BJ (cell line): Measurements from ENCODE around the gene DIP2C. TPM values are rescaled to one million over a fixed set of nuclear protein-coding genes. Genes with fewer than 3 reads are reported as not detected.
"Not testable (repeated sequence)": the region's sequence is repeated elsewhere in the genome, so short reads cannot be mapped to it uniquely, and the experiment has no call there.

Source experiments
- CTCF ChIA-PET: fragments of 350-600 bp; formaldehyde crosslinking; extraction: SDS; loops from one replicate; lab custom pipeline; 2021; ENCODE audit warnings: antibody characterized with exemption, inconsistent platforms; lab: Yijun Ruan, JAX
- POLR2A ChIA-PET: fragments of 300-600 bp; sonication (Branson Sonifier 250); formaldehyde crosslinking; extraction: SDS; loops from one replicate; lab custom pipeline; 2021; ENCODE audit warnings: antibody characterized with exemption; lab: Charles Lee
- DNase-seq: peaks from one replicate; pipeline ENCODE4 v3.0.0-alpha.2; 2011; ENCODE audit warnings: low read depth
- H3K27me3 ChIP-seq: 2 replicates; pipeline ENCODE4 v1.6.0; 2011; ENCODE audit warnings: low read length; ENCODE audit not compliant: control insufficient read depth, insufficient read depth
- H3K36me3 ChIP-seq: 2 replicates; pipeline ENCODE4 v1.5.1; 2011; ENCODE audit warnings: low read length; ENCODE audit not compliant: control insufficient read depth, insufficient read depth
- H3K4me3 ChIP-seq: 2 replicates; pipeline ENCODE4 v1.5.1; 2011; ENCODE audit warnings: low read depth, mild to moderate bottlenecking, control low read depth, low read length
- polyA plus RNA-seq: library from polyadenylated mRNA; depleted of rRNA; stranded (reverse); fragments of >200 nt; gene quantifications from 2 replicates; pipeline ENCODE4 v1.2.3, GENCODE V29; 2011
- TF ChIP-seq, protein P1 (sequence below): IDR thresholded peaks from 2 replicates; pipeline ENCODE4 v1.5.1; 2011; ENCODE audit warnings: low read depth, mild to moderate bottlenecking, control low read depth, inconsistent platforms, low read length, moderate library complexity; ENCODE audit not compliant: insufficient read depth

DIP2C gene
- polyA plus RNA-seq, 1 experiment, result 9.3 TPM

DNA sequence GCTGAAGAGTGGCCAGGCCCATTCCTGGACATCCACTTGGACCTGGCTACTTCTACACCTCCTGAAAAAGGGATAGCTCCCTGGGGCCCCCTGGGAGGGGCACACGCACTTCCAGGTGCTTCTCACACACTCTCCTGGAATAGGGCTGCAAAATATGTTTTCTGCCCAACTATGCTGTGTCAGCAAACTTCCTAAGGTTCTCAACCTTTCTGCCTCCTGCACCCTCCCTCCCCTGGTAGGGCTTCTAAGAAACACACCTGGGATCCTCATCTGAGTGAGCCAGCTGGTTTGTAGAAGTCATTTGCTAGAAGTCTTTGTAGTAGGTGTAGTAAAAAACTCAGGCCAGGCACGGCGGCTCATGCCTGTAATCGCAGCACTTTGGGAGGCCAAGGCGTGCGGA lies 417.7 kb downstream of the DIP2C start:
- POLR2A ChIA-PET, result no interaction called here
- CTCF ChIA-PET, result interaction anchor here (1.2 kb wide), 1 partner anchor 36 kb away, joined by 3 read pairs; no protein-coding TSS in a partner anchor
- Histone ChIP-seq H3K27me3 (no peaks in the 10 kb centered on the region), H3K4me3 (no peak overlapping the region), H3K36me3 (peaks cover 2% of the 10 kb centered on the region)
- TF ChIP-seq, protein P1, sequence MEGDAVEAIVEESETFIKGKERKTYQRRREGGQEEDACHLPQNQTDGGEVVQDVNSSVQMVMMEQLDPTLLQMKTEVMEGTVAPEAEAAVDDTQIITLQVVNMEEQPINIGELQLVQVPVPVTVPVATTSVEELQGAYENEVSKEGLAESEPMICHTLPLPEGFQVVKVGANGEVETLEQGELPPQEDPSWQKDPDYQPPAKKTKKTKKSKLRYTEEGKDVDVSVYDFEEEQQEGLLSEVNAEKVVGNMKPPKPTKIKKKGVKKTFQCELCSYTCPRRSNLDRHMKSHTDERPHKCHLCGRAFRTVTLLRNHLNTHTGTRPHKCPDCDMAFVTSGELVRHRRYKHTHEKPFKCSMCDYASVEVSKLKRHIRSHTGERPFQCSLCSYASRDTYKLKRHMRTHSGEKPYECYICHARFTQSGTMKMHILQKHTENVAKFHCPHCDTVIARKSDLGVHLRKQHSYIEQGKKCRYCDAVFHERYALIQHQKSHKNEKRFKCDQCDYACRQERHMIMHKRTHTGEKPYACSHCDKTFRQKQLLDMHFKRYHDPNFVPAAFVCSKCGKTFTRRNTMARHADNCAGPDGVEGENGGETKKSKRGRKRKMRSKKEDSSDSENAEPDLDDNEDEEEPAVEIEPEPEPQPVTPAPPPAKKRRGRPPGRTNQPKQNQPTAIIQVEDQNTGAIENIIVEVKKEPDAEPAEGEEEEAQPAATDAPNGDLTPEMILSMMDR, result no peak
- DNase-seq, result no peak

DNA sequence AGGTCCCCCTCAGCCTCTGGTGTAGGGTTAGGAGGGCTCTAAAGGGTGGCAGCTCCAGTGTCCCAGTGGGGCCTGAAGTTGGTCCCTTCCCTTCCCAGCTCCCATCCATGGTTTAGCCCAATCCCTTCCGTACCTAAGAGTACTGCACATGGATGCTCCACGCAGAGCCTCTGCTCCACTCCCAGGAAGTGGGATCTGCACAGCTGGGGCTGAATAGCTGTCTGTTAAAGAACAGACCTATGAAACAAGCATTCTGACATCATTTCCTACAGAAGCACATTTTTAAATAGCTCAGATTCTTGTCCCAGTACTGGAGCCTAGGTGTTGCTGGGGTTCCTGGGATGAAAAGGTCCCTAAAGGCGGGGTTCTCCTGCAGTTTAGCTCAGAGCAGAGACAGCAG lies 418.3 kb downstream of the DIP2C start:
- CTCF ChIA-PET, result interaction anchor here (0.6 to 0.9 kb wide), 2 partner anchors 21 to 42 kb away, joined by 3 to 4 read pairs; no protein-coding TSS in a partner anchor
- no peak overlapping the region for H3K4me3 ChIP-seq
- H3K27me3 ChIP-seq, result no peaks in the 10 kb centered on the region
- POLR2A ChIA-PET, result no interaction called here
- H3K36me3 ChIP-seq, result peaks cover 2% of the 10 kb centered on the region
- TF ChIP-seq, protein P1, result no peak
- DNase-seq, result no peak

DNA sequence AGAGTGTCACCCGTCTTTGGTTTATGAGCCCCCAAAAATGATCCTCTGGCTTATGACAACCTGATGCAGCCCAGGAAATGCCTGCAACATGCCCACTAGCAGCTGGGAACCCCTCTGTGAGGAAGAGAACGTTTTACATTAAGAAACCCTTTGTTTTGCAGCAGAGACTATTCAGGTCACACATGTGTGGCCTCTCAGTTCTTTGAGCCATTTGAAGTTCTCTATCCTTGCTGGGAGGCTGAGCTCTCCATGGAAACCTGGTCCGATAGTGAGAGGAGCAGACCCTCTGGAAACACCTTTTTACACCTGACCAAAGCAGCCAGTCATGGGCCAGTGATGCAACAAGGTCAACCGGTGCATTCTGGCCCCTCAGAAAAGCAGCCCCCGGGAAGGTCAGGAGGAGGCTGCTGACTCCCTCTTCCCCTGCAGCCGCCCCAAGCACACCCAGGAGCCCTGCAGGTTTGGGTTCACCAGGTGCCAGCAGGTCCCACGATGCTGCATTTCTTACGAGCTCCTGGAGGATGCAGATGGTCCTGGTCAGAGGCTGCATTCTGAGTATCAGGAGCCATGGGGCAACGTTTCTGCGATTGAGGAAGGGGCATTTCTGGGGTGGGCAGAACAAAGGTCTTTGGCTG lies 419.9 kb downstream of the DIP2C start:
- TF ChIP-seq, protein P1, result no peak
- no peak for DNase-seq
- Histone ChIP-seq H3K27me3 (no peaks in the 10 kb centered on the region), H3K36me3 (no peaks in the 10 kb centered on the region), H3K4me3 (no peak overlapping the region)
- ChIA-PET CTCF (interaction anchor here (1.1 to 1.3 kb wide), 2 partner anchors 9 to 12 kb away, joined by 3 read pairs; no protein-coding TSS in a partner anchor), POLR2A (no interaction called here)

DNA sequence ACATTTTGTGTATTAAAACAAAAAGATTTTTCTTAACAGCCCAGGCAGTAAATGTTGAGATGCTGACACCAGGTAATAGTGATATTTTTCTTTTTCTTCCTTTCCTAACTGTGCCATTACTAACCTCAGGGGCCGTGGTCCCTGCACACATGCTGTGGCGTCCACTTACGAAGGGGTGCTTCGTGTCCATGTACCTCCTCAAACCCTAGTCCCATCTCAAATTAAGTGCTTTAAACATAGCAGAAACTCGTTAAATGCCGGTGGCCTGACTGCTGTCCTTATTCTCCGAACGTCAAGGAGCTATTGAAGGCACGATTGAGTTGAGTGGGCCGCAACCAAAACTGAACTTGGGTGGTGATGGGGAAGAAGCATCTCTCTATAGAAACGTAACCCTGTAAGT lies 421.8 kb downstream of the DIP2C start:
- DNase-seq, result no peak
- ChIA-PET CTCF (no interaction called here), POLR2A (no interaction called here)
- TF ChIP-seq, protein P1, result no peak
- Histone ChIP-seq H3K27me3 (no peaks in the 10 kb centered on the region), H3K36me3 (no peaks in the 10 kb centered on the region), H3K4me3 (no peak overlapping the region)

DNA sequence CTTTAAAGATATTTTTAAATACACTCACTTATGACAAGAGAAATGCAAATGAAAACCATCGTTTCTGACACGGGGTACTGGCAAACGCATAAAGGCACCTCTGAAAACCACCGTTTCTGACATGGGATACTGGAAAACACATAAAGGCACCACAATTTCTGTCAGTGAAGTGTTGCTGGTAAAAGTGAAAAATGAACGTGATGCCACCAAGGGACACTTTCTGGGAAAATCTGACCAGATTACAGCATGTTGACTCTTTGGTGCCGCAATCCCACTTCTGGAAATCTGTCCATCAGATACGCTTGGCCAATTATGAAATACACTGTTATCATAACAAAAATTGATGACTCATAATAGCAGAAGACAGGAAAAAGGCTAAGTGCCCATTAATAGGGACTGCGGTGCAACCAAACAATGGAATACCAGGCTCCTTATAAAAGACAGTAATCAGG lies 422.5 kb downstream of the DIP2C start:
- no peak for DNase-seq
- H3K36me3 ChIP-seq, result no peaks in the 10 kb centered on the region

DNA sequence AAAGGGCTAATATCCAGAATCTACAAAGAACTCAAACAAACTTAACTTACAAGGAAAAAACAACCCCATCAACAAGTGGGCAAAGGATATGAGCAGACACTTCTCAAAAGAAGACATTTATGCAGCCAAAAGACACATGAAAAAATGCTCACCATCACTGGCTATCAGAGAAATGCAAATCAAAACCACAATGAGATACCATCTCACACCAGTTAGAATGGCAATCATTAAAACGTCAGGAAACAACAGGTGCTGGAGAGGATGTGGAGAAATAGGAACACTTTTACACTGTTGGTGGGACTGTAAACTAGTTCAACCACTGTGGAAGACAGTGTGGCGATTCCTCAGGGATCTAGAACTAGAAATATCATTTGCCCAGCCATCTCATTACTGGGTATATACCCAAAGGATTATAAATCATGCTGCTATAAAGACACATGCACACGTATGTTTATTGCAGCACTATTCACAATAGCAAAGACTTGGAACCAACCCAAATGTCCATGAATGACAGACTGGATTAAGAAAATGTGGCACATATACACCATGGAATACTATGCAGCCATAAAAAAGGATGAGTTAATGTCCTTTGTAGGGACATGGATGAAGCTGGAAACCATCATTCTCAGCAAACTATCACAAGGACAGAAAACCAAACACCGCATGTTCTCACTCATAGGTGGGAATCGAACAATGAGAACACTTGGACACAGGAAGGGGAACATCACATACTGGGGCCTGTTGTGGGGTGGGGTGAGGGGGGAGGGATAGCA lies 423.5 kb downstream of the DIP2C start:
- H3K27me3 ChIP-seq, CTCF ChIA-PET, POLR2A ChIA-PET, H3K4me3 ChIP-seq, H3K36me3 ChIP-seq, DNase-seq: not testable (repeated sequence)

More for the DNA sequence above, 422.5 kb downstream of the DIP2C start:
- ChIA-PET POLR2A (no interaction called here), CTCF (no interaction called here)
- TF ChIP-seq, protein P1, result no peak
- H3K4me3 ChIP-seq, result no peak overlapping the region
- H3K27me3 ChIP-seq, result no peaks in the 10 kb centered on the region

DNA sequence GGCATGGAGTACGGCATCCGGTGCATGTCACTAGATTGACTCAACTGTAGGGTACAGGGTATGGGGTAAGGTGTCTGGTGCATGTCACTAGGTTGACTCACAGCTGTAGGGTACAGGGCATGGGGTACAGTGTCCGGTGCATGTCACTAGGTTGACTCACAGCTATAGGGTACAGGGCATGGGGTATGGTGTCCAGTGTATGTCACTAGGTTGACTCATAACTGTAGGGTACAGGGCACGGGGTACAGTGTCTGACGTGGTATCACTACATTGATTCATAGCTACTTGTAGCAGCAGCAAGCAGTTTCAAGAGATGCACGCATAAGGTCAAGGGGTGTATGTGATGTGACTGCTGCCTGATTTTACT lies 424.4 kb downstream of the DIP2C start:
- CTCF ChIA-PET, DNase-seq, H3K4me3 ChIP-seq, H3K27me3 ChIP-seq, H3K36me3 ChIP-seq, POLR2A ChIA-PET: not testable (repeated sequence)
